ENCODE data around the gene ABCB9.
"Not testable (repeated sequence)": the region's sequence is repeated elsewhere in the genome, so short reads cannot be mapped to it uniquely, and the experiment has no call there.

The ABCB9 gene

DNA sequence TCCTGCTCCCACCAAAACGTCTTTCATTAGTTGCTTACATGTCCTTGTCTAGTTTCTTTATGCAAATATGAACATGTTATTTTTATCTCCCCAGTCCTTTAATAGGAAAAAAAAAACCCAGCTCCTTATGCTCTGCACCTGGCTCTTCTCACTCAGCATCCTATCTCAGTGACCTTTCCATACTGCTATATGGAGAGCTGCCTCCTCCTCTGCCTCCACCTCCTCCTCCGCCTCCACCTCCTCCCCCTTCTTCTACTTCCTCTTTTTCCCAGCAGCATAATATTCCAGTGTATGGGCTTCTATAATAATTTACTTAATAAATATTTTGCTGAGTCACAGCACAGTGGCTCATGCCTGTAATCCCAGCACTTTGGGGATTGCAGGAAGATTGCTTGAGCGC is 31.5 kb downstream of the ABCB9 start:
- no peak for FAIRE-seq

- no peak for FAIRE-seq
Observed at GRCh38 chr12:122932207-122932606, 34.1 kb downstream of the ABCB9 start.

GRCh38 chr12:122929812-122930211 is 36.5 kb downstream of the ABCB9 start:
- no peak for FAIRE-seq

- FAIRE-seq, result no peak
Observed at GRCh38 chr12:122929148-122929538, 37.1 kb downstream of the ABCB9 start.

DNA sequence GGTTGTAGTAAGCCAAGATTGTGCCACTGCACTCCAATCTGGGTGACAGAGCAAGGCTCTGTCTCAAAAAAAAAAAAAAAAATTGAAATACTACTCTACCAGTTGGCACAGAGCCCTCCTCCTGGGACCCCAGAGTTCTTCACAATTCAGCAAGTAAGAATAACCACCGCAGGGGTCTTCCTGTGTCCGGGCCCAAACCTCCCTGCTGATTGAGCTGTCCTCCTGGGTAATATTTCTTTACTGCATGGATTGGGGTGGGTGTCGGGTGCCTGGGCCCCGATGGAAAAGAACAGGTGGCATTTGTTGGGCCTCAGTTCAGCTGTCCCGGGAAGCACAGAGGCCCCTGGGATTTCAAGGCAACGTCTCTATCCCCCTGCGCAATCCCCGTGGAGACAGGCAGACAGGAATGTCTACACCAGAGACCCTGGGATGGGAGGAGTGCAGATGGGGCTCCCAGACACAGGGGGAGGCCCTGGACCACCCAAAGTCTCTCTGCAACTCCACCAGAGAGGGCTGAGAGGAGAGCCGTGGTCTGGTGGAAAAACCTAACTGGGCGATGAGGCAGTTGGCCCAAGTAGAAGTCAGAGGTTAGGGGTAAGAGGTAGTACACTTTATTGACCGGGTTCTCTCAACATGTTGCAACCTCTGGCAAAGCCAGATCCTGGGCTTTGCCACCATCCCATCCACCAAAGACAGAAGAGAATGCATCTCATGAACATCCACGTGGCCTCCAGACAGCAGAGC is 37.7 kb downstream of the ABCB9 start:
- FAIRE-seq, result no peak

GRCh38 chr12:122927756-122928403 is 38.4 kb downstream of the ABCB9 start:
- FAIRE-seq, result no peak

GRCh38 chr12:122921917-122922316 is 44.3 kb downstream of the ABCB9 start:
- FAIRE-seq, result no peak

DNA sequence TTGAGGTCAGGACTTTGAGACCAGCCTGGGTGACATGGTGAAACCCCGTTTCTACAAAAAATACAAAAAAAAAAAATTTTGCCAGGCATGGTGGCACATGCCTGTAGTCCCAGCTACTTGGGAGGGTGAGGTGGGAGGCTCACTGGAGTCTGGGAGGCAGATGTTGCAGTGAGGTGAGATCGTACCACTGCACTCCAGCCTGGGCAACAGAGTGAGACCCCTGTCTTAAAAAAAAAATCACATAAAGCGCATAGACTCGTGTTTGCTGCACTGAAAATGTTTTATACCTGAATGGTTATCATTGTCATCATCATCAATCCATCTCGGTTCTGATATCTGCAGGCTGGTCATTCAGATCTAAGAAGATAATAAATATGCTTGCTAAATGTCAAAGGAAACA is 45.6 kb downstream of the ABCB9 start:
- no peak for FAIRE-seq

GRCh38 chr12:122918827-122919226 is 47.4 kb downstream of the ABCB9 start:
- FAIRE-seq, result no peak

DNA sequence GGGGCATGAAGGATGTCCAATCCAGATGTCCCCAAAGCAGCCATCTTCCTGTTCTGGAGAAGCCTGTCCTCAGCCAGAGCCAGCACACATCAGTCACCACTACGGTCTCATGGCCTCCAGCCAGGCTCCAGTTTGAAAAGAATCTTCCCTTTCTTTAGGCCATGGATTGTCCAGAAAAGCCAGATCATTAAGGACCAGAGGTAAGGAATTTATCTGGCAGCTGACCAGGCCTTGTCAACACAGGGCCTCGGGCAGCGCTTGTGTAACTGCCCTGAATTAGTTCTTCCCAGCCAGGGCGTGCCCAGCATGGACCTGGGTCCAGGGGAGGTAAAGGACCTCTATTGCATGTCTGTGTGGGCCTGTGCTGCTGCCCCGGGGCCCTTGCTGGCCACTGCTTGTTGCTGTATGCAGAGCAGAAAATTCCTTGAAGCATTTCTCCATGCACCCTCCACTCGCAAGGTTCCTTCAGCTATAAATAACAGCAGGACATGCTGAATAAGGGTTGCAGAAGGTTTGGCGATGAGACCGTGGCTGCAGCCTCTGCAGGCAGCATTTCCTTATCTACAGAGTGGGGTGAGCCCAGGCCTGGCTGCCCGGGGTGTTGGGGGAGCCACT is 48.6 kb downstream of the ABCB9 start:
- FAIRE-seq, result no peak

- no peak for FAIRE-seq
Observed at GRCh38 chr12:122909442-122910288, 56.6 kb downstream of the ABCB9 start.

GRCh38 chr12:122908915-122909314 is 57.3 kb downstream of the ABCB9 start:
- no peak for FAIRE-seq

DNA sequence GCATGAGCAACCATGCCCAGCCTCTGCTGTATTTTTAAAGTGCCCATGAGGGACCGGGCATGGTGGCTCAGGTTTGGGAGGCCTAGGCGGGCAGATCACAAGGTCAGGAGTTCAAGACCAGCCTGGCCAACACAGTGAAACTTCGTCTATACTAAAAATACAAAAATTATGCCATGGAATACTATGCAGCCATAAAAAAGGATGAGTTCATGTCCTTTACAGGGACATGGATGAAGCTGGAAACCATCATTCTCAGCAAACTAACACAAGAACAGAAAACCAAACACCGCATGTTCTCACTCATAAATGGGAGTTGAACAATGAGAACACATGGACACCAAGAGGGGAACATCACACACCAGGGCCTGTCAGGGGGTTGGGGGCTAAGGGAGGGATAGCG is 61.0 kb downstream of the ABCB9 start:
- FAIRE-seq, result not testable (repeated sequence)

DNA sequence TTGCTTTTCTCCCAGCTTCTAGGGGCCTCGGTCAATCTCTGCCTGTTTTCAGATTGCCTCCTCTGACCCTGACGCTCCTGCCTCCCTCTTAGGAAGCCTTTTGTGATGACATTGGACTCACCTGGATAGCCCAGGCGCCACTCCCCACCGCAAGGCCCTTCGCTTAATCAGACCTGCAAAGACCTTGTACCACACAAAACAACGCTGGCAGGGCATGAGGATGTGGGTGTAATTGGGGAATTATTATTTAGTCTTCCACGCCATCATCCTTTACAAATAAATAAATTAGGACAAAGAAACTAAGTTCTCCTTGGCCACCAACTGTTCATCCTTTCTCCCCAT is 62.6 kb downstream of the ABCB9 start:
- FAIRE-seq, result no peak

GRCh38 chr12:122902854-122903692 is 63.2 kb downstream of the ABCB9 start:
- no peak for FAIRE-seq

DNA sequence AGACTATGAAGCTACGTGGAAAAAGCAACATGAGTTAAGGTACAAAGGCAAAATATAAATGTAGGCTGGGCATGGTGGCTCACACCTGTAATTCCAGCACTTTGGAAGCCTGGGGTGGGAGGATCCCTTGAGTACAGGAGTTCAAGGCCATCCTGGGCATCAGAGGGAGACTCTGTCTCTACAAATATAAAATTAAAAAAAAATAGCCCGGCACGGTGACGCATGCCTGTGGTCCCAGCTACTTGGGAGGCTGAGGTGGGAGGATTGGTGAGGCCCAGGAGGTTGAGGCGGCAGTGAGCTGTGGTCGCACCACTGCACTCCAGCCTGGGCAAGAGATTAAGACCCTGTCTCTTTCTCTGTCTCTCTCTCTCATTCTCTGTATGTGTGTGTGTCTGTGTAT is 66.4 kb downstream of the ABCB9 start:
- no peak for FAIRE-seq

GRCh38 chr12:122896662-122897061 is 69.6 kb downstream of the ABCB9 start:
- FAIRE-seq, result no peak

DNA sequence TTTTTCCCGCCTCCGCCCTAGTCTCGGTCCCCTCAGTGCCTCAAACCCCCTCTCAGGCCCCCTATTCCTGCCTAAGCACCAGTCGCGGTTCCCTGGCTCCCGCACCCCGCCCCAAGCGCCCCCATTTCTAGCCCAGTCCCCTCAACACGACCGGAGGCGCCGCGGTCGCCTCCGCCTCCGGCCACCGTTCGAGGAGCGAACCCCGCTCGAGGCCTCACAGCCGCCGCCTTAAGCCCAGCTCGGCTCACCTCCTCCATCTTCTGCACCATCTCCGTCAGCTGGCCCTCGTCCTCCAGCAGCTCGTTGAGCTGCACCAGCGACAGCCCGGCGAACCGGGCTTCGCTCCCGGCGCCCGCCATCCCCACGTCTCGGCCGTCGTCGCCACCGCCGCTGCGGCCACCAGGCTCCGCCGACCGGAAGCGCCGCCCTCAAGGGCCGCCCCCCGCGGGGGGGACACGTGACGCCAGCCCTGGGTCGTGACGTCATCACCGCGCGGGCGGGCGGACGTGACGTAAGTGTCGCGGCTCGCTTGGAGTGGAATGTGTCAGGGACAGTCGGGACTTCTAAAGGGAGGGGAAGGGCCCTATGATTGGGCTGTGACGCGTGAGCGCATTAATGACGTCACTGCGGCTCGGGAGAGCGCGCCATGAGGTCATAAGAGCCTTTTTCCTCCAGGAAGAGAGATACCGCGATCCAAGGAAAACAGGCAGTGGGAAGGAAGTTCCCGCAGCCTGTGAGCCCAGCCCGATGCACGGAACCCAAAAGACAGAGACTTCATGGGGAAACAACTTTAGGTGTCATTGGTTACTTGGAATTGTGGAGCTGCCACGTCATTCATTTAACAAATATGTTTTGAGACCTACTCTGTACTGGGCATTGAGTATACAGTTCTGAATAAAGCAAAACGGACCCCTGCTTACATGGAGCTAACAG is 70.3 kb downstream of the ABCB9 start, which contains the start of gene VPS37B:
Gene VPS37B, minus strand, starts transcription at position 421 of the 933 bp plus-strand sequence. Its CDS starts 62 bp downstream, at position 359.
- no peak for FAIRE-seq

GRCh38 chr12:122895320-122895703 is 71.0 kb downstream of the ABCB9 start:
- FAIRE-seq, result no peak

- FAIRE-seq, result no peak
Observed at GRCh38 chr12:122894193-122895121, 71.8 kb downstream of the ABCB9 start.
